Thyroid gland (tissue), 4 donors: ENCODE results near the gene DAGLA. TPM values are rescaled to one million over a fixed set of nuclear protein-coding genes. Genes with fewer than 3 reads are reported as not detected.

ENCODE experiments used
- DNase-seq, 2 donors: peaks; one replicate each; pipeline ENCODE4 v3.0.0-alpha.2; 2019
- H3K27ac ChIP-seq, 3 donors: fragments of 200-600 bp; sonication (generic); 1 replicate in 2 of 3; 2 replicates in 1 of 3; pipeline ENCODE4 v1.5.1; 2016 to 2019; ENCODE audit warnings: mild to moderate bottlenecking in 1 of 3, moderate library complexity in 1 of 3
- H3K27me3 ChIP-seq: fragments of 200-600 bp; sonication (generic); one replicate; pipeline ENCODE4 v1.5.1; 2019
- H3K36me3 ChIP-seq, 2 donors: fragments of 200-600 bp; sonication (generic); one replicate each; pipeline ENCODE4 v1.5.1; 2016 to 2019
- H3K4me1 ChIP-seq, 2 donors: fragments of 200-600 bp; sonication (generic); one replicate each; pipeline ENCODE4 v1.5.1; 2017 to 2019
- H3K4me3 ChIP-seq, 3 donors: fragments of 200-600 bp; sonication (generic); replicated peaks in 1 of 3; 1 replicate in 2 of 3; 2 replicates in 1 of 3; pipeline ENCODE4 v1.5.1; 2016; ENCODE audit warnings: mild to moderate bottlenecking in 1 of 3
- H3K9me3 ChIP-seq: fragments of 200-600 bp; sonication (generic); one replicate; pipeline ENCODE4 v1.5.1; 2017
- CTCF ChIP-seq, 6 experiments: fragments of 200-600 bp in 3 of 6; fragments of 450-650 bp in 3 of 6; sonication (generic) in 3 of 6; IDR thresholded peaks; one replicate each; pipeline ENCODE4 v1.5.1; 2016 to 2019; ENCODE audit warnings: antibody characterized with exemption in 6 of 6, mild to moderate bottlenecking in 2 of 6, inconsistent platforms in 1 of 6, moderate library complexity in 1 of 6
- POLR2A ChIP-seq, 2 donors: fragments of 450-650 bp; IDR thresholded peaks; one replicate each; pipeline ENCODE4 v1.6.1; 2017; ENCODE audit warnings: antibody characterized with exemption in 2 of 2, mild to moderate bottlenecking in 2 of 2, moderate library complexity in 1 of 2
- WGBS, 2 donors: methylation state at CpG; one replicate each; pipeline ENCODE4 v1.1.5; 2017; 5-methylcytosine and 5-hydroxymethylcytosine counted together
- intact Hi-C: fragments of 100-400 bp; cut with DNase I; formaldehyde crosslinking; loops from one replicate; pipeline ENCODE4 v1.15.1; 2023
- total RNA-seq, 4 donors: library from RNA; depleted of rRNA; stranded (reverse); fragments of >200 nt; gene quantifications; one replicate each; pipeline ENCODE4 v1.2.3, GENCODE V29; 2016

Gene DAGLA
- total RNA-seq, 4 donors from 2014 or later = 1.7 to 2.8 (median 1.9) TPM

GRCh38 chr11:61775606-61776554 is 95.7 kb downstream of the DAGLA start:
- DNase-seq = no peak
- no peak overlapping the region for H3K27ac ChIP-seq
- H3K4me1 ChIP-seq = peaks cover 7 to 14% of the 10 kb centered on the region in 2 donors
- intact Hi-C loops = no loop called here
- no peaks in the 10 kb centered on the region for H3K36me3 ChIP-seq
- no peak overlapping the region for H3K4me3 ChIP-seq
- H3K27me3 ChIP-seq = no peaks in the 10 kb centered on the region
- no peaks in the 10 kb centered on the region for H3K9me3 ChIP-seq
- TF ChIP-seq CTCF (IDR thresholded peaks at IDR 0.05) (no peak), POLR2A (IDR thresholded peaks at IDR 0.05) (no peak)
- 76 to 88% methylated on average over 11 to 19 of the region's 20 CpGs for WGBS, 2 donors

- H3K27me3 ChIP-seq = no peaks in the 10 kb centered on the region
- intact Hi-C loops = no loop called here
- WGBS, 2 donors = 61 to 63% methylated on average over 2 to 8 of the region's 9 CpGs
- DNase-seq = peak; percentile 15 to 29
- H3K9me3 ChIP-seq = no peaks in the 10 kb centered on the region
- peaks cover 7 to 14% of the 10 kb centered on the region in 2 donors for H3K4me1 ChIP-seq
- H3K27ac ChIP-seq = no peak overlapping the region
- TF ChIP-seq CTCF (IDR thresholded peaks at IDR 0.05) = peak in 2 of 6 experiments; percentile 38 to 45
- no peak for TF ChIP-seq POLR2A (IDR thresholded peaks at IDR 0.05)
- H3K4me3 ChIP-seq = no peak overlapping the region
- H3K36me3 ChIP-seq = no peaks in the 10 kb centered on the region
Observed at GRCh38 chr11:61776561-61777075, 96.4 kb downstream of the DAGLA start.

GRCh38 chr11:61777234-61778090 is 97.3 kb downstream of the DAGLA start:
- Histone ChIP-seq H3K36me3 (no peaks in the 10 kb centered on the region), H3K4me3 (peak overlapping the region in 1 of 3 donors; percentile 4), H3K27ac (no peak overlapping the region), H3K4me1 (peaks cover 7 to 9% of the 10 kb centered on the region in 2 donors), H3K27me3 (no peaks in the 10 kb centered on the region), H3K9me3 (no peaks in the 10 kb centered on the region)
- intact Hi-C loops = no loop called here
- TF ChIP-seq POLR2A (IDR thresholded peaks at IDR 0.05) = no peak
- no peak for TF ChIP-seq CTCF (IDR thresholded peaks at IDR 0.05)
- 43 to 87% methylated on average over 12 to 31 of the region's 67 CpGs for WGBS, 2 donors
- peak; percentile 58 to 68 for DNase-seq

- H3K4me3 ChIP-seq = no peak overlapping the region
- intact Hi-C loops = no loop called here
- WGBS, 2 donors = 87 to 90% methylated on average over 11 of the region's 11 CpGs
- H3K4me1 ChIP-seq = peaks cover 7 to 9% of the 10 kb centered on the region in 2 donors
- no peaks in the 10 kb centered on the region for H3K27me3 ChIP-seq
- no peak for DNase-seq
- no peaks in the 10 kb centered on the region for H3K9me3 ChIP-seq
- TF ChIP-seq CTCF (IDR thresholded peaks at IDR 0.05) (no peak), POLR2A (IDR thresholded peaks at IDR 0.05) (no peak)
- H3K27ac ChIP-seq = no peak overlapping the region
- no peaks in the 10 kb centered on the region for H3K36me3 ChIP-seq
Observed at GRCh38 chr11:61778357-61778886, 98.2 kb downstream of the DAGLA start.
